Measurements from ENCODE around the gene TBR1.

- TF ChIP-seq EZH2phosphoT487 (IDR thresholded peaks at IDR 0.05; ENCODE audit: insufficient read depth, low read depth) (no peak), EZH2 (IDR thresholded peaks at IDR 0.05; ENCODE audit: insufficient read depth, poor library complexity, severe bottlenecking) (no peak)
These were observed 9.0 kb downstream of the TBR1 start for GRCh38 chr2:161424891-161425727.
